RWPE1 (cell line): ENCODE results near the gene SLIRP.

ENCODE experiments used
- CTCF ChIA-PET: fragments of 350-600 bp; sonication (Branson Sonifier 250); formaldehyde crosslinking; extraction: SDS; loops from one replicate; lab custom pipeline; 2021; lab: Yijun Ruan, JAX
- POLR2A ChIA-PET: fragments of 400-600 bp; formaldehyde crosslinking; extraction: SDS; loops from one replicate; lab custom pipeline; 2020; ENCODE audit warnings: antibody characterized with exemption; ENCODE audit not compliant: low non-redundant PET; lab: Yijun Ruan, JAX
- DNase-seq: peaks from one replicate; pipeline ENCODE4 v3.0.0; 2012; ENCODE audit warnings: low spot score
- H3K27ac ChIP-seq: fragments of 450-650 bp; 2 replicates; pipeline ENCODE4 v1.5.1; 2017
- TF ChIP-seq, protein P1 (sequence below): fragments of 450-650 bp; conservative IDR thresholded peaks from 2 replicates; pipeline ENCODE4 v1.5.1; 2017; ENCODE audit warnings: low read depth, mild to moderate bottlenecking

The SLIRP gene

DNA sequence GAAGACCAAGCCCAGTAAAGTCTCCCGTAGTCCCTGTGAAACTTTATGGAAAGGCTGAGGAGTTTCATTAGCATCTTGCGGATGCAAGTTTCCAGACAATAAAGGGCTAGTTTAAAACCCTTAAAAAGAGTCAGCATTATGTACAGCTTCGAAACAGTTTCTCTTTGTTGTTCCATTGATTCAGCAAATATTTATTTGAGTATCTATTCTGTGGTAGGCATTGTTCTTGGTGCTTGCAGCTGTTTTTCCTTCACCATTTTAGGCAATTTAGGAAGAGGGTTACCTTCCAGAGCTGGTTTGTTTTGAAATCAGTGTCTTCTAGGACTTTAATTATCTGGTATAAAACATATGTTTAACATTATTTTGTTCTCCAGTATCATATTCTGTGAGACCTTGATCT, 1.5 kb downstream of the SLIRP start:
- ChIA-PET CTCF (interaction anchor here (0.8 kb wide), 1 partner anchor 43 kb away, joined by 5 read pairs; no protein-coding TSS in a partner anchor), POLR2A (no interaction called here)
- H3K27ac ChIP-seq: no peak overlapping the region
- DNase-seq: no peak
- TF ChIP-seq, protein P1, sequence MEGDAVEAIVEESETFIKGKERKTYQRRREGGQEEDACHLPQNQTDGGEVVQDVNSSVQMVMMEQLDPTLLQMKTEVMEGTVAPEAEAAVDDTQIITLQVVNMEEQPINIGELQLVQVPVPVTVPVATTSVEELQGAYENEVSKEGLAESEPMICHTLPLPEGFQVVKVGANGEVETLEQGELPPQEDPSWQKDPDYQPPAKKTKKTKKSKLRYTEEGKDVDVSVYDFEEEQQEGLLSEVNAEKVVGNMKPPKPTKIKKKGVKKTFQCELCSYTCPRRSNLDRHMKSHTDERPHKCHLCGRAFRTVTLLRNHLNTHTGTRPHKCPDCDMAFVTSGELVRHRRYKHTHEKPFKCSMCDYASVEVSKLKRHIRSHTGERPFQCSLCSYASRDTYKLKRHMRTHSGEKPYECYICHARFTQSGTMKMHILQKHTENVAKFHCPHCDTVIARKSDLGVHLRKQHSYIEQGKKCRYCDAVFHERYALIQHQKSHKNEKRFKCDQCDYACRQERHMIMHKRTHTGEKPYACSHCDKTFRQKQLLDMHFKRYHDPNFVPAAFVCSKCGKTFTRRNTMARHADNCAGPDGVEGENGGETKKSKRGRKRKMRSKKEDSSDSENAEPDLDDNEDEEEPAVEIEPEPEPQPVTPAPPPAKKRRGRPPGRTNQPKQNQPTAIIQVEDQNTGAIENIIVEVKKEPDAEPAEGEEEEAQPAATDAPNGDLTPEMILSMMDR: no peak

DNA sequence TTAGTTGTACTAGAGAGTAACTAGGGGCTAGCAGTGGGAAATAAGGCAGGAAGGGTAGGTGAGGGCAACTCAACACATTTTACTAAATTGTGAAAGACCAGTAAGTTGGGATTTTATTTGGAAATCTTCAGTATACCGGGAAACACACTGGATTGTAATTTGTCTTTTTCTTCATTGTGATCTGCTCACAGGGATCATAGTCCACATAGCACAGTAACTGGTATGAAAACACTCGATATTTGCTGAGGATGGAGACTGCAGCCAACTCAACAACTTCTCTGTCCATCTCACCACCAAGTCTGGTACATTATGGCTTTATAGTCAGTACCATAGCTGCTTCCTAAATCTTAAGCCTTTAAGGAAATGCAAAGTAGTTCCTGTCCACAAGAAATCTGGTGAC, 2.5 kb downstream of the SLIRP start:
- TF ChIP-seq, protein P1: no peak
- ChIA-PET CTCF (interaction anchor here (0.5 kb wide), 1 partner anchor 22 kb away, joined by 3 read pairs; no protein-coding TSS in a partner anchor), POLR2A (no interaction called here)
- DNase-seq: no peak
- no peak overlapping the region for H3K27ac ChIP-seq

DNA sequence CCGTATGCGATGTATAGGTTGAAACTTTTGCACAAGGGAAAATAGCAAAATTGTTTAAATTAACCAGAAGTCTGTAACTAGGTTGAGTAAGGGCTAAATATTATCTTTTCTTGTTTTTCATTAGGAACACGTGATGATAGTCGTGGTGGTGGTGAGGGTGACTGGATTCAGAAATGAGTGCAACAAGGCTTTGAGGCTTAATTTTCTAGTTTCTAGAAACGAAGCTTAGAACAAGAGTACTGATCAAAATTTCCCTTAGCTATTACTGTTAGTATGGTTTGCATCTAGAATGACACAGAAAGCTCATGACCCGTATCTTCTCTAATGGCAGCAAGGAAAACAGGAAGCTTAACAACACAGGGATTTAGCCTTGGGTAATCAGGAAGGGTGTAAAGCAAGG, 7.0 kb downstream of the SLIRP start:
- POLR2A ChIA-PET: no interaction called here
- CTCF ChIA-PET: no interaction called here
- no peak overlapping the region for H3K27ac ChIP-seq
- DNase-seq: no peak
- TF ChIP-seq, protein P1: no peak

DNA sequence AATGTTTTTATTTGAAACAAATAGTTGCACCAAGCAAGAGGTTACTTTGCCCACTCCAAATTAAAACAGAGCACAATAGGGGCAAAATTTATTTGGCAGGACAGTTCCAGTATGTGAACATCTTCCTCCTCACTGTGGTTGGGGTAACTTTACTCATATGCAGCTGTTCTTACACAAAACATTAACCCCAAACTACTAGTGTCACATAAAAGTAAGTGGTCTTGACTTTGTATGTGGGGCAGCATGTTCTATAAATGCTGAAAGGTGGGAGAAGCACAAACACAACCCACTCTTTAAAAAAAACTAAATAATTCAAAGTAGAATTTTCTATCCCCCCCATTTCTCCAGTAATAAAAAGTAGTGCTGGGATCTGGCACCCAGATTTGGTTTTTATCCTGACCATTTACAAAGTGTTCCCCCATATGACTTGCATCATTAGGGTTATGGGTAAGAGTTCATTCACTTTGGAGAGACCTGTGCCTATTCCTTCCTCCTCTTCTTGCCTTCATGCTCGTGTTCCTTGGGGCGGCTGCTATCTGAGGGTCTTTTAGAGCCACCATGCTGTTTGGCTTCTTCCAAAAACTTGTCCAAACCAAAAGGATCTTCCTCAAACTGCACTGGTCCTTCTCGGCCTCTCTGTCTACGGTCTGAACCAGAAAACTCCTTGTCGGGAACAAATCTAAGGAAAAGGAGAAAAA, 9.9 kb downstream of the SLIRP start:
- ChIA-PET POLR2A (no interaction called here), CTCF (no interaction called here)
- TF ChIP-seq, protein P1: no peak
- no peak overlapping the region for H3K27ac ChIP-seq
- DNase-seq: no peak

DNA sequence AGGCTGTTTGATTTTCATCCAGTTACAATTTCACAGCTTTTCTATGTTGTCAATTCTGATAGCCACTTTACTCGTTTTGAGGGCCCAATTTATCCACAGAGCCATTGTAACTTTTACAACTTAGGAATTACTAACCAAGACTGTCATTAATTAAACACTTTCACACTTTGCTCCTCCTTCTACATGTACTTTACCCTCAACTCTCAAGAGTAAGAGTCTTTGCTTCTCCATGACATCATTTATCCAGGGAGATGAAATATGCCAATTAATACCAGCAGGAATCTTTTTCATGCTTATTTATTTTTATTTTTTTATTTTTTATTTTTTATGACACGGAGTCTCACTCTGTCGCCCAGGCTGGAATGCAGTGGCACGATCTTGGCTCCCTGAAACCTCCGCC, 13.5 kb downstream of the SLIRP start:
- TF ChIP-seq, protein P1: no peak
- DNase-seq: no peak
- no peak overlapping the region for H3K27ac ChIP-seq
- ChIA-PET POLR2A (no interaction called here), CTCF (no interaction called here)

DNA sequence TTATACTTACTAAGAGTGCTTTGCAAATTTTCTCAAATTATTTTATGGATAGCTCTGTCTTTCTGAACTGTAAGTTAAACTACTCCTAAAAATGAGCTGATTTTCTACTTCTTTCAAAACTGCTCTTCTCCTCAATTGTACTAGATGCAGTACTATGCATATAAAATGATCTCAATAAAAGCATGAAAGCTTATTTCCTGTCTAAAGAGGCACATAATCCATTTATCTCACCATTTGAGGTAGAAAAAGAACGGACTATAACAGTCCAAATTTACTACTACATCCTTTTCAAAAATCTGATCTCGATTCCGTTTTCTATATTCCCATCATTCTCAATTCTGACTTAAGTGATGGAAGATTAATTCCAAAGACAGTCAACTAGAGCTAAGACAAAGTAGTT, 14.4 kb downstream of the SLIRP start:
- H3K27ac ChIP-seq: no peak overlapping the region
- CTCF ChIA-PET: interaction anchor here (0.6 kb wide), 1 partner anchor 14 kb away, joined by 3 read pairs; the partner anchor contains the start of gene SLIRP
- TF ChIP-seq, protein P1: no peak
- DNase-seq: no peak
- POLR2A ChIA-PET: interaction anchor here (0.6 to 0.7 kb wide), 2 partner anchors 283 to 1192 kb away, joined by 8 read pairs; no protein-coding TSS in a partner anchor
